Immature natural killer cell (primary cell): ENCODE results near the gene FNBP1L. TPM values are rescaled to one million over a fixed set of nuclear protein-coding genes. Genes with fewer than 3 reads are reported as not detected.

Source experiments
- polyA plus RNA-seq, 3 donors: library from polyadenylated mRNA; unstranded; fragments of 300-500 nt; fragmentation: Illumina TruSeq; gene quantifications; one replicate each; pipeline ENCODE4 v1.2.3, GENCODE V29; 2021

FNBP1L gene
- polyA plus RNA-seq, 3 donors from 2014 or later, result 0.18 to 0.21 TPM; not detected in 1

Other genes with a start within 250 kb of the FNBP1L start
- gene DR1, start 102.2 kb upstream of the FNBP1L start, polyA plus RNA-seq, result 10 to 100 TPM; 48.0 to 87.9 (median 80.5) TPM
- gene BCAR3, start 233.7 kb downstream of the FNBP1L start, polyA plus RNA-seq, result under 1 TPM in 2 of 3 donors, not detected in 1; 0.27 to 0.43 TPM